K562 (cell line): Measurements from ENCODE around the gene DYRK4.

Experiments
- HDAC1 ChIP-seq, 2 experiments: fragments of 450-650 bp; IDR thresholded peaks; 2 replicates each; pipeline ENCODE4 v1.6.1; 2016 to 2017; ENCODE audit warnings: inconsistent platforms in 1 of 2, mild to moderate bottlenecking in 1 of 2, moderate library complexity in 1 of 2
- POLR2A ChIP-seq: fragments of 450-650 bp; conservative IDR thresholded peaks from 2 replicates; pipeline ENCODE4 v1.6.1; 2016
- TEAD2 ChIP-seq: fragments of 450-650 bp; IDR thresholded peaks from 2 replicates; pipeline ENCODE4 v1.6.1; 2016; ENCODE audit warnings: missing genetic modification characterization, control low read depth, missing compliant biosample characterization
- ZBTB7A ChIP-seq: IDR thresholded peaks from 2 replicates; pipeline ENCODE4 v1.6.1; 2011; ENCODE audit warnings: low read depth, mild to moderate bottlenecking, low read length, moderate library complexity, borderline replicate concordance; ENCODE audit not compliant: control insufficient read depth
- ZEB2 ChIP-seq: fragments of 450-650 bp; IDR thresholded peaks from 2 replicates; pipeline ENCODE4 v1.6.1; 2016
- ZNF143 ChIP-seq: sonication (generic); formaldehyde crosslinking; IDR thresholded peaks from 2 replicates; pipeline ENCODE4 v1.9.0; 2022; ENCODE audit warnings: mild to moderate bottlenecking, missing genetic modification reagents
- ZNF274 ChIP-seq: IDR thresholded peaks from 2 replicates; pipeline ENCODE4 v1.6.1; 2011; ENCODE audit warnings: low read depth, mild to moderate bottlenecking, low read length, moderate library complexity, borderline replicate concordance

- TF ChIP-seq ZNF274 (no peak), HDAC1 (IDR thresholded peaks at IDR 0.05) (no peak), TEAD2 (tag) (no peak), ZEB2 (no peak), ZBTB7A (no peak), ZNF143 (CRISPR knock-in tag) (no peak), POLR2A (no peak)
These were observed 91.7 kb downstream of the DYRK4 start for GRCh38 chr12:4653691-4654090.
